Large intestine (tissue), 3 donors: ENCODE results near the gene PCYT1B. TPM values are rescaled to one million over a fixed set of nuclear protein-coding genes. Genes with fewer than 3 reads are reported as not detected.

ENCODE experiments used
- DNase-seq, 2 donors: peaks; one replicate each; pipeline versions ENCODE4 v3.0.0 to v3.0.0-alpha.2; 2013
- H3K27ac ChIP-seq: one replicate; pipeline ENCODE4 v1.5.1; 2013; ENCODE audit warnings: low read length
- H3K27me3 ChIP-seq: 2 replicates; pipeline ENCODE4 v1.6.1; 2013; ENCODE audit warnings: low read length; ENCODE audit not compliant: control insufficient read depth, insufficient read depth
- H3K36me3 ChIP-seq: 2 replicates; pipeline ENCODE4 v1.6.1; 2013; ENCODE audit warnings: low read length; ENCODE audit not compliant: control insufficient read depth, insufficient read depth
- H3K4me1 ChIP-seq: one replicate; pipeline ENCODE4 v1.6.1; 2013; ENCODE audit warnings: low read length; ENCODE audit not compliant: control insufficient read depth, insufficient read depth
- H3K4me3 ChIP-seq: one replicate; pipeline ENCODE4 v1.5.1; 2013; ENCODE audit warnings: low read length
- H3K9me3 ChIP-seq: one replicate; pipeline ENCODE4 v1.6.1; 2013; ENCODE audit warnings: mild to moderate bottlenecking, low read depth, low read length, moderate library complexity; ENCODE audit not compliant: control insufficient read depth
- WGBS: methylation state at CpG from one replicate; pipeline ENCODE4 v1.1.5; 2013; ENCODE audit warnings: low lambda C conversion rate; ENCODE audit not compliant: insufficient coverage; 5-methylcytosine and 5-hydroxymethylcytosine counted together
- polyA plus RNA-seq: library from polyadenylated mRNA; unstranded; fragments of 120-200 nt; gene quantifications from one replicate; pipeline ENCODE4 v1.2.1, GENCODE V29; 2013

The PCYT1B gene
- polyA plus RNA-seq, 1 donor: 3.8 TPM

DNA sequence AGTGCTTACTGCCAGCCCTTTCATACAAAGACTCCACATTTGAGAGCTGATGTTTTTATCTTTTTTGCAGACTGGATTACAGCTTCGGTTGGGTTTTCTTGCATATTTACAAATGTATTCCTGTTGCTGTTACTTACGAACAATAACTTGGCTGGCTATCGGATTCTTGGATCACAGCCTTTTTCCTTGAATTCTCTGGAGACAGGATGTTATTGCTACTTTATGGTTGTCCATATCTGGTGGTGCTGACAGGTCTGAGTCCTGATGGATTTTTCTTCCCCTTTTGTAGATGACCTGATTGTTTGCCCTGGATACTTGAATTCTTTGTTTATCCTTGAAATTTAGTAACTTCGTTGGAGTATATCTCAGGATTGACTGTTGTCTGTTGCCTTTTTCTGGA, 104.4 kb downstream of the PCYT1B start:
- Histone ChIP-seq H3K9me3 (no peaks in the 10 kb centered on the region), H3K4me1 (no peaks in the 10 kb centered on the region), H3K36me3 (no peaks in the 10 kb centered on the region), H3K27me3 (no peaks in the 10 kb centered on the region), H3K27ac (no peak overlapping the region), H3K4me3 (no peak overlapping the region)
- no CpG with 5 or more reads among the region's 4 CpGs for WGBS
- no peak for DNase-seq

DNA sequence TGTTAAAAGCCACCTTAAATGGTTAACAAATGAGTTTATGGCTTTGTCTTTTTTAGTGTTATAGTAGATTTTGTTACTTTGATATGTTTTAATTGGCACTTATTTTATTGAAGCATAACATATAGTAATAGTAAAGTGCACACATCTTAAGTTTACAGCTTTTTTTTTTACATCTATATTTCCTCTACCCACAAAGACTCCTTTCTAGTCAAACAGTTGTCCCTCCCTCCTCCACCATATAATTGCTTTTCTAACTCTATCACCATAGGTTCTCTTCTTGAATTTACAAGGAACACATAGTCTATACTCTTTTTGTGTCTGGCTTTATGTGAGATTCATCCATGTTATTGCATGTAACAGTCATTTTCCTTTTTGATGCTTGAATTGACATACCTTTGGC, 110.6 kb downstream of the PCYT1B start:
- no peaks in the 10 kb centered on the region for H3K4me1 ChIP-seq
- no peaks in the 10 kb centered on the region for H3K9me3 ChIP-seq
- DNase-seq: no peak
- no peak overlapping the region for H3K27ac ChIP-seq
- peaks cover 10% of the 10 kb centered on the region for H3K36me3 ChIP-seq
- H3K4me3 ChIP-seq: no peak overlapping the region
- H3K27me3 ChIP-seq: no peaks in the 10 kb centered on the region

DNA sequence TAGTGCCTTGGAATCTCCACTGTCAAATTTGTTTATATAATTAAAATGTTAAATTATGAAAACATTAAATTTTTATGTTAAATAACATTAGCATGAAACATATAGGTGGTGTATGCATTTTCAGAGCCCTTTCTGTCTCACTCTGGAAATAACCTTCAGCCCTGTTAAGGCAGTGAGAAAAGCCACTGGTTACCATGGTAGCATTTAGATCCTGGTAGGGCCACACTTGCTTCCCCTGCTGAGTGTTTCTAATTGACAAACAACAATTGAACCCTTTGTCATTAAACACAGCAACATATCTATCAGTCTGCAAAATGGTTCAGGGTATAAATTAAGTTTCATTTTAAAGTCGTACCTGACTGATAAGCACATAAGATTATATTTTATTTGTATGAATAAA, 118.5 kb downstream of the PCYT1B start:
- H3K27ac ChIP-seq: no peak overlapping the region
- no CpG with 5 or more reads among the region's 1 CpG for WGBS
- H3K4me1 ChIP-seq: no peaks in the 10 kb centered on the region
- DNase-seq: no peak
- H3K9me3 ChIP-seq: no peaks in the 10 kb centered on the region
- no peaks in the 10 kb centered on the region for H3K27me3 ChIP-seq
- peaks cover 6% of the 10 kb centered on the region for H3K36me3 ChIP-seq
- no peak overlapping the region for H3K4me3 ChIP-seq

DNA sequence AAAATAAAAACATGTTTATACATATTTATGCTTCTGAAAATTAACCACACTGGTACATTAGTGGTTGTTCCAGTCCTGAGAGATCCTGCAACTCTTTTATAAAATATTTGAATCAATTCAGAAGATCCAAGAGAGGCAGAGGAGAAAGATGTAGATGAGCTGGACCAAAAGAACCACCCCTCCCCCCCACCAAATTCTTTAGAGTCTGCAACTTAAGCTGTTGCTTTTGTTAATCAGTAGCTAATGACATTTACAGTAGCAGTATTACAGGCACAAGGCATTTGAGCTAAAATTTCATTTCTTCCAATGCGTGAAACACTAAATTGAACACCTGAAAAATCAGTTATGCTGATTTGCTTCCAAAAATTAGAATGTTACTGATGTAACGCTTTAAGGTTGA, 120.5 kb downstream of the PCYT1B start:
- Histone ChIP-seq H3K4me3 (no peak overlapping the region), H3K27me3 (no peaks in the 10 kb centered on the region), H3K9me3 (no peaks in the 10 kb centered on the region), H3K27ac (no peak overlapping the region), H3K36me3 (peaks cover 6% of the 10 kb centered on the region), H3K4me1 (no peaks in the 10 kb centered on the region)
- no peak for DNase-seq
- no CpG with 5 or more reads among the region's 2 CpGs for WGBS

DNA sequence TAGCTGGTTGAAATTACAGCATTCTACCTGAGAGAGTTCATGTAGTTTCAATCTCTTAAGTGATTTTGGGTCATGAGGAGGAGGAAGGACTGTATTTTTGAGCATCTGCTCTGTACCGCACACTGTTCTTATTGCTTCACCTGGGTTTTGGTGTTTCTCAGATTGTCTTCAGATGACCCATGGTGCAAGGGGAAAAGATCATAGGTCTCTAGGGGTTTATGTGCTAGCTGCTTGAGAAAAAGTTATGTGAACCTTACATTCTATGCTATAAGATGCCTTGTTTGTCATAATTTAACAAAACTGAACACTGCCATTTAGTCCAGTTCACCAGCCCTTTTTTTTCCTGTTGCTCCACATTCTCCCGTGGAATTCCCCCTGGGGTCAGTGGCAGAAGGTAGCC, 121.7 kb downstream of the PCYT1B start:
- no peak for DNase-seq
- no peaks in the 10 kb centered on the region for H3K9me3 ChIP-seq
- H3K36me3 ChIP-seq: peaks cover 8% of the 10 kb centered on the region
- no peak overlapping the region for H3K27ac ChIP-seq
- no CpG with 5 or more reads among the region's 2 CpGs for WGBS
- no peaks in the 10 kb centered on the region for H3K4me1 ChIP-seq
- H3K4me3 ChIP-seq: no peak overlapping the region
- H3K27me3 ChIP-seq: no peaks in the 10 kb centered on the region

DNA sequence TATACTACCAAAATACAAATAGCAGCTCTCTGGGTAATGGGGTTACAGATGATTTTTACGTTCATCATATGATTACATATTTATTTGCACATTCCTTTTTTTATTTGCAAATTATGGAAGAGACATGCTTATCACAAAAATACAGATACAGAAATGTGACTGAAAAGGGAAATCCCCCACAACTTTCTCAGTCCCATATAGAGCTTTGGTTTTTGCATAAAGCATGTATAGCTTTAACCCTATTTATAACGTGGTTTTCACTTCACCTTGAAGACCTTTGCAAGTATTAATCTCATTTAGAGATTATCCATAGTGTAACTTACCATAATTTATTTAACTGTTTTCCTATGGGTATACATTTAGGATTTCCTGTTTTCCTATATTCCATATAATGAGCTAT, 126.7 kb downstream of the PCYT1B start:
- Histone ChIP-seq H3K4me1 (no peaks in the 10 kb centered on the region), H3K27me3 (no peaks in the 10 kb centered on the region), H3K9me3 (no peaks in the 10 kb centered on the region), H3K36me3 (peaks cover 2% of the 10 kb centered on the region), H3K4me3 (no peak overlapping the region), H3K27ac (no peak overlapping the region)
- WGBS: no CpG with 5 or more reads among the region's 2 CpGs
- no peak for DNase-seq

DNA sequence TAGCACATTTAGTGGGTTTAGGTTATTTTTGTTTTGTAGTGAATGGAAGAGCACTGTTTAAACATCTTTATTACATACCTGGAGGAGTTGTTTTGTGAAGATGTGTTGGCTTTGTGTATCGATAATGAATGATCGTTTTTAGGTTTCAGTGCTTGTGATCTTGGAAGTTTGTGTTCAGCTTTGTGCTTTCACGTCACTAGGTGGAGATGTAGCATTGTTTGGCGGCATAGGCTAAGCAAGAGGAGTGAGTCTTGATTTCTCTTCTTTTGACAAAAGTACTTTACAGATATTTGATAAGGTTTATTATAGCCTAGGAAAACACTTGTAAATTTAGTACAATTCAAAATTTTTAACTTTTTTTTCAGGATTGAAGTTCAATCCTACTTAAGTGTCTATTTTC, 131.7 kb downstream of the PCYT1B start:
- no CpG with 5 or more reads among the region's 4 CpGs for WGBS
- Histone ChIP-seq H3K36me3 (no peaks in the 10 kb centered on the region), H3K4me1 (no peaks in the 10 kb centered on the region), H3K27me3 (no peaks in the 10 kb centered on the region), H3K27ac (no peak overlapping the region), H3K9me3 (no peaks in the 10 kb centered on the region), H3K4me3 (no peak overlapping the region)
- DNase-seq: no peak

DNA sequence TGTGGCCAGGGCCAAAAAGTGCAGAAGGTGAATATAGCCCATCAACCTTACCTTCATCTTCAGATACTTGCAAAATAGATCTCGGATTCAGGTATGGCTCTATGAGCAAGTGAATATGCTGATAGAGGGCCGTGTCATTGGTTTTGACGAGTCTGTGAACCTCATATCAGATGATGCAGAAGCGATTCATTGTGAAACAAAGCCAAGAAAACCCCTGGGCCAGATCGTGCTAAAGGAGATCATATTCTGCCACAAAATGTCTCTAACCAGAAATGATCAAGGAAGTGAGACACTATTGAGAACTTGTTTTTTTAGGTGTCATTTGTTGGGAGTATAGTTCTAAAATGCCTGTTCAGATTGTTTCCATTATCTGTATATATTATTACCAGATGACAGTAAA, 133.7 kb downstream of the PCYT1B start:
- Histone ChIP-seq H3K36me3 (no peaks in the 10 kb centered on the region), H3K27me3 (no peaks in the 10 kb centered on the region), H3K4me3 (no peak overlapping the region), H3K4me1 (no peaks in the 10 kb centered on the region), H3K27ac (no peak overlapping the region), H3K9me3 (no peaks in the 10 kb centered on the region)
- WGBS: 100% methylated on average over 1 of the region's 5 CpGs
- no peak for DNase-seq

DNA sequence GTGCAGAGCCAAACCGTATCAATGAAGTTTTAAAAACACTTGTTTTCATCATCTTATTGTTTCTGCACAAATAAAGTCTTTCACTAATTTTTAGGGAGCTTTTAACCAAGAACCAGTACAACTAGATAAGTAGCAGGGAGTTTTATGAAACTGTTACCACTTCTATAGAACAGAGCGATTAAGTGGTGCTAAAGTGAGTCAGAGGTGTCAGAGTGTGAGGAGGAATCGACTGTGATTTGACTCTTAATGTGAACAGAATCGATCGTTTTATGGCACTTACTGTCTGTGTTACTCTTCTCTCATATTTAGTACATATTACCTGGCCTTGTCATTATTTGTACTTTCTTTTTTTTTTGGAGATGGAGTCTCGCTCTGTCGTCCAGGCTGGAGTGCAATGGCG, 138.8 kb downstream of the PCYT1B start:
- H3K4me1 ChIP-seq: no peaks in the 10 kb centered on the region
- no peaks in the 10 kb centered on the region for H3K27me3 ChIP-seq
- H3K36me3 ChIP-seq: peaks cover 7% of the 10 kb centered on the region
- no peaks in the 10 kb centered on the region for H3K9me3 ChIP-seq
- WGBS: no CpG with 5 or more reads among the region's 8 CpGs
- DNase-seq: no peak
- H3K27ac ChIP-seq: no peak overlapping the region
- H3K4me3 ChIP-seq: no peak overlapping the region

Other genes starting within 250 kb of the PCYT1B start
- 13.3 TPM for gene PDK3, start 182.1 kb downstream of the PCYT1B start, polyA plus RNA-seq
- 10.4 TPM for gene POLA1, start 46.6 kb upstream of the PCYT1B start, polyA plus RNA-seq